ENCODE measurements around the gene B4GALT6. TPM values are rescaled to one million over a fixed set of nuclear protein-coding genes. Genes with fewer than 3 reads are reported as not detected.

Gene B4GALT6
- total and polyA plus RNA-seq, 11 donors, result 1.3 to 11.9 (median 5.6) TPM

GRCh38 chr18:31671951-31672350, 12.4 kb downstream of the B4GALT6 start:
- no peaks in the 10 kb centered on the region for H3K9me3 ChIP-seq
- H3K4me1 ChIP-seq, result no peaks in the 10 kb centered on the region
- H3K36me3 ChIP-seq, result no peaks in the 10 kb centered on the region
- no peak overlapping the region for H3K27ac ChIP-seq
- intact Hi-C loops (cut with DNase I), result no loop called here
- H3K27me3 ChIP-seq, result no peaks in the 10 kb centered on the region
- TF ChIP-seq, protein P1, sequence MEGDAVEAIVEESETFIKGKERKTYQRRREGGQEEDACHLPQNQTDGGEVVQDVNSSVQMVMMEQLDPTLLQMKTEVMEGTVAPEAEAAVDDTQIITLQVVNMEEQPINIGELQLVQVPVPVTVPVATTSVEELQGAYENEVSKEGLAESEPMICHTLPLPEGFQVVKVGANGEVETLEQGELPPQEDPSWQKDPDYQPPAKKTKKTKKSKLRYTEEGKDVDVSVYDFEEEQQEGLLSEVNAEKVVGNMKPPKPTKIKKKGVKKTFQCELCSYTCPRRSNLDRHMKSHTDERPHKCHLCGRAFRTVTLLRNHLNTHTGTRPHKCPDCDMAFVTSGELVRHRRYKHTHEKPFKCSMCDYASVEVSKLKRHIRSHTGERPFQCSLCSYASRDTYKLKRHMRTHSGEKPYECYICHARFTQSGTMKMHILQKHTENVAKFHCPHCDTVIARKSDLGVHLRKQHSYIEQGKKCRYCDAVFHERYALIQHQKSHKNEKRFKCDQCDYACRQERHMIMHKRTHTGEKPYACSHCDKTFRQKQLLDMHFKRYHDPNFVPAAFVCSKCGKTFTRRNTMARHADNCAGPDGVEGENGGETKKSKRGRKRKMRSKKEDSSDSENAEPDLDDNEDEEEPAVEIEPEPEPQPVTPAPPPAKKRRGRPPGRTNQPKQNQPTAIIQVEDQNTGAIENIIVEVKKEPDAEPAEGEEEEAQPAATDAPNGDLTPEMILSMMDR (IDR thresholded peaks at IDR 0.05), result no peak
- TF ChIP-seq POLR2A (IDR thresholded peaks at IDR 0.05), result no peak
- no peak for ATAC-seq
- no peak overlapping the region for H3K4me3 ChIP-seq
- WGBS, 4 donors, result 69 to 88% (median 83%) methylated on average over 1 of the region's 1 CpG
- DNase-seq, result no peak

DNA sequence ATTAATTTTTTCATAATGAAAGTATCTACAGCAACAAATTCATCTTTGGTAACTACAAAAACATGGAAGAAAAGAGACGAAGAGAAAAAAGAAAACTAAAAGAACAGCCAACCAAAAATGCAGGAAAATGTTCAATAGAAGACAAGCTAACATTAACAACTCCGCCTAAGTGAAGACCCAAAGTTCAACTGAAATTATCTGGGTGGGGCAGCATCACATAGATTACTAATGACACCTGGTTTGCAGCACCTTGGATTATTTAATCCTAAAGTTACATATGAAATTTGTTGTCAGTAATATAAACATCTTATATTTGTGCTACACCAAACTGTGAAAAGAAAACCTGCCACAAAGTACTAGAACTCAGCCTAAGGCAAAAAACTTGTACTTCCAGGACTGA, 14.8 kb downstream of the B4GALT6 start:
- no peaks in the 10 kb centered on the region for H3K9me3 ChIP-seq
- TF ChIP-seq POLR2A (IDR thresholded peaks at IDR 0.05), result no peak
- TF ChIP-seq, protein P1 (IDR thresholded peaks at IDR 0.05), result no peak
- ATAC-seq (no peak), DNase-seq (no peak)
- no peaks in the 10 kb centered on the region for H3K4me1 ChIP-seq
- H3K27ac ChIP-seq, result no peak overlapping the region
- 93 to 98% (median 95%) methylated on average over 2 of the region's 2 CpGs for WGBS, 4 donors
- no peak overlapping the region for H3K4me3 ChIP-seq
- no peaks in the 10 kb centered on the region for H3K36me3 ChIP-seq
- intact Hi-C loops (cut with DNase I), result no loop called here
- no peaks in the 10 kb centered on the region for H3K27me3 ChIP-seq

DNA sequence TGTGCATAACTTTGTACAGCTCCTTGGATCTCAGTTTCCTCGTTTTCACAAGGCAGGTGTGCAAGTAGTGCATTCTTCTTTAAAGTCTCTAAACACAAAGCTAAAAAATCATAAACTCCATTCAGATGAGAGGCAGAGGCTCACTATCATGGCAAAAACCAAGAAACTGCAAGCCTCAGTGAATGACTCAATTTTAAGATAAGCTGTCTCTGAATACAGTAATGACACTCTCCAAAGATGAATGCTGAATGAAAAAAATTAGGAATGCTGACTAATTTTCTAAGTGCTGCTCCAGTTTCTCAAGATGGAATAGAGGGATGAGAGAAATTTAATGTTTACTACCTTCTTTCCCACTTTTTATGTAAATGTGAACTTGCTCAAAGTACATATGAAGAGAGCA, 17.2 kb downstream of the B4GALT6 start:
- DNase-seq (no peak), ATAC-seq (no peak)
- TF ChIP-seq POLR2A (IDR thresholded peaks at IDR 0.05), result no peak
- TF ChIP-seq, protein P1 (IDR thresholded peaks at IDR 0.05), result no peak
- intact Hi-C loops (cut with DNase I), result no loop called here
- no peaks in the 10 kb centered on the region for H3K27me3 ChIP-seq
- no peaks in the 10 kb centered on the region for H3K4me1 ChIP-seq
- H3K9me3 ChIP-seq, result no peaks in the 10 kb centered on the region
- no peak overlapping the region for H3K4me3 ChIP-seq
- no peak overlapping the region for H3K27ac ChIP-seq
- 53 to 62% (median 59%) methylated on average over 1 of the region's 1 CpG for WGBS, 4 donors
- H3K36me3 ChIP-seq, result no peaks in the 10 kb centered on the region

DNA sequence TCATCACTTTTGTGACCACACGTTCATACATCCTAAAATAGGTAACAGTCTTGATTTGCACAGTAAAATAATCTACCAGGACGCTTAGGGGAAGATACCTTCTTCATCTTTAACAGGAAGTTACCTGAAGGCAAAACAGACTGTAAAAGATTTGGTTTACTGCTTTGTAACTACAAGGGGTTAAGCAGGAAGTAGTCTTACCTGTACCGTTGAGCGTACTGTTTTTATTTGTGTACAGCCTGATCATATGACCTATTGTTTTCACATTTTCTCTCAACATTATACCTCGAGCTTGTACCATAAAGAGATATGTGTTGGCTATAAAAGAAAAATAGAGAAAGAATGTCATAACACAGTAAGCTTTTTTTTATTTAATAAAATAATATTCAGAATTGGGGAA, 18.3 kb downstream of the B4GALT6 start:
- Histone ChIP-seq H3K36me3 (no peaks in the 10 kb centered on the region), H3K27me3 (no peaks in the 10 kb centered on the region), H3K27ac (no peak overlapping the region), H3K4me3 (no peak overlapping the region), H3K9me3 (no peaks in the 10 kb centered on the region), H3K4me1 (no peaks in the 10 kb centered on the region)
- DNase-seq (no peak), ATAC-seq (no peak)
- TF ChIP-seq POLR2A (IDR thresholded peaks at IDR 0.05), result no peak
- TF ChIP-seq, protein P1 (IDR thresholded peaks at IDR 0.05), result no peak
- intact Hi-C loops (cut with DNase I), result no loop called here
- 88 to 90% (median 89%) methylated on average over 5 of the region's 5 CpGs for WGBS, 4 donors
